ENCODE data around the gene WDR48. TPM values are rescaled to one million over a fixed set of nuclear protein-coding genes. Genes with fewer than 3 reads are reported as not detected.
A peak's percentile ranks its signal among the peaks of the same experiment; 100 is the strongest.
"Not testable (repeated sequence)": the region's sequence is repeated elsewhere in the genome, so short reads cannot be mapped to it uniquely, and the experiment has no call there.

The WDR48 gene
- 100 to 1,000 TPM in 2 of 4 donors, 10 to 100 TPM in 2; 79.7 to 104 (median 100) TPM for polyA plus RNA-seq (ENCODE audit: insufficient read length in 4 of 4)

DNA sequence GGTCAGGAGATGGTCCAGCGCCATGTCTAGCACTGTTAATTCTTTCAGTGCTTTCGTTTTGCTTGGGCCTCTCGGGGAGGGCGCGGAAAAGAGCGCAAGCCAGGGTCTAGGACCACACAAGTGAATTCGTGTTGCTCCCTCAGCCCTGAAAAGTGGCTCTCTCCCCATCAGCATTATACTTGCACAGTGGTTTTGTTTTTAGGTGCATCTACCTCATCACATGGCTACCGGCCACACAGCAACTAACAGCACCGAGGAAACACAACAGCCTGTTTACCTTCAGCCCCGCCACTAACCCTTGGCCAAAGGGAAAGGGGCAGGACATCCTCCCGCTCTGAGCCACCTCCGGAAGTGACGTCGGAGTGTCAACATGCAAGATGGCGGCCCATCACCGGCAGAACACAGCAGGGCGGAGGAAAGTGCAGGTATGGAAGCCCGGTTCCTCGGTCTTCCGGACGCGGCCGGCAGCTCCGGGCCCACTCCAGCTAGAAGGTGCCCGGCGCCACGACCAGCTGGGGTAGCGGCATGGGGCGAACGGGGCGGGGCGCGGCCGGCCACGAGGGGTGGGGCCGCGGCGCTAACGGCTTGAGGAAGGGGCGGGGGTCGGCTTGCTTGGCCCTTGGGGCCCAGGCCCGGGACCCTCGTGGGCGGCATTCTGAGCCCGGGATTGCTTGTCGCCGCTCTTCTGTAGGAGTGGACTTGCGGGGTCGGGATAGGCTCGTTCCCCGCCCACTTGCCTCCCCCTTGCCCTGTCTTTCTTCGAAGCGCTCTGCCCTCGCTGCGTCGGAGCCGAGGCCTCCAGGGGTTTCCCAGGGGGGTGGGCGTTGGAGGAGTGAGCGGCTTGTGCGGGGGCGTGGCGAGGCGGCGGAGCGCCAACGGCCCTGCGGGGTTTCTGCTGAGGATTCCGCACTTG lies at the start of gene WDR48, which contains the start of gene SCN11A:
Gene WDR48, plus strand, starts transcription at position 368 of the 913 bp plus-strand sequence. Its CDS starts 10 bp downstream, at position 378.
Gene SCN11A, minus strand, starts transcription at position 296 of the 913 bp plus-strand sequence. CDS start 101,582 bp downstream, outside the sequence.
- peak; percentile 94 to 96 (median 95) for DNase-seq (ENCODE audit: low read depth in 4 of 4, low spot score in 3 of 4)

DNA sequence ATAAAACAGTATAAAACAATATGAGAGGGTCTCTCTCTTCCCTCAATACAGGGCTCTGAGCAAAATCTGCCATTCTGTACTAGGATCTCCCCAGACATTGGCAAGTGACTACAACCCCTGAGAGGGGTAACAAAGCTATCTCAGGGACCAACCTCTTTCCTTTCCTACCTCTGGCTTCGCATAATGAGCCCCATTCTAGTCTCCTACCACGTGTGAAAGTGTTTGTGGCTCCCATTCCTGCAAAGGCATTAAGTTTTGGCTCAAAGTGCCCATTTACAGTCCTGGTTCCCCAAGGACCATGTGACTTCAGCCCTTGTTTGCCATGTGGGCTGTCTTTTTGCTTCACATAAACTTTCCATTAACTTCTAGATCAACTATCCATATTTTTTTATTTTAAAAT lies 46.5 kb upstream of the WDR48 start:
- DNase-seq (ENCODE audit: low read depth in 4 of 4, low spot score in 3 of 4) = no peak

GRCh38 chr3:39011191-39011736 lies 40.6 kb upstream of the WDR48 start:
- no peak for DNase-seq (ENCODE audit: low read depth in 4 of 4, low spot score in 3 of 4)

- DNase-seq (ENCODE audit: low read depth in 4 of 4, low spot score in 3 of 4) = no peak
Measured at GRCh38 chr3:39013289-39013688, 38.5 kb upstream of the WDR48 start.

GRCh38 chr3:39013921-39014509 lies 37.8 kb upstream of the WDR48 start:
- no peak for DNase-seq (ENCODE audit: low read depth in 4 of 4, low spot score in 3 of 4)

DNA sequence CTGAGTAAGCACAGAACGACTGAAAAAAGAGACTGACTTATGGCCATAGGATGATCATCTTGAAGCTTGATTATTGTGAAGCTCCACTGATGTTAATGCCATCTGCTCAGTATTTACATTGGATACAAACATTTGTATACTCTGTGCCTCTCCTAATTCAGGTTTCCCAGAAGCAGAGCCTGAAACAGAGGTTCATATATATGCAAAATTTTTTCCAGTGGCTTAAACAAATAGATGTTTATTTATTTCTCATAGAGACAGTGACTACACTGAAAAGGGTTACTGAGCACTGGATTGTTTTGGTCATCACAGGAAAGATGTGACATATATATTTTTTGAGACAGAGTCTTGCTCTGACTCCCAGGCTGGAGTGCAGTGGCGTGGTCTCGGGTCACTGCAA lies 36.4 kb upstream of the WDR48 start:
- no peak for DNase-seq (ENCODE audit: low read depth in 4 of 4, low spot score in 3 of 4)

GRCh38 chr3:39019299-39019698 lies 32.5 kb upstream of the WDR48 start:
- no peak for DNase-seq (ENCODE audit: low read depth in 4 of 4, low spot score in 3 of 4)

- no peak for DNase-seq (ENCODE audit: low read depth in 4 of 4, low spot score in 3 of 4)
Measured at GRCh38 chr3:39021029-39021428, 30.8 kb upstream of the WDR48 start.

GRCh38 chr3:39021465-39022285 lies 30.1 kb upstream of the WDR48 start:
- no peak for DNase-seq (ENCODE audit: low read depth in 4 of 4, low spot score in 3 of 4)

- no peak for DNase-seq (ENCODE audit: low read depth in 4 of 4, low spot score in 3 of 4)
Measured at GRCh38 chr3:39022286-39022630, 29.6 kb upstream of the WDR48 start.

DNA sequence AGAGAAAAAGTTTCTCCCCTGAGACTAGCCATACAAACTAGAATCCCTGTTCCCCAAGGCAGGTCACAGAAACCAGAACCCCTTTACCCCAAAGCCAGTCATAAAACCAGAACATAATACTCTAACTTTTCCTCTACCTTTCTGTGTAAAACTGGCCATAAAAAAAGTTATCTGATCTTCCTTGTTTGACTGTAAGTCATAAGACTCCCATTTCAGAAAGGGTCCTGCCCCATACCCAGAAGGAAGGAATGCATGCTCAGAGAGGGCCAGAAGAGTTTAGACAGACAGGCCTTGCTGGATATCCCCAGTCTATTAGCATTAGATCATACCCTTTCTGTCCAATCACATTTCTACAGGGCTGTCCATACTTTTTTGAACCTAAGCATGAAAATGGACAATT lies 27.3 kb upstream of the WDR48 start:
- no peak for DNase-seq (ENCODE audit: low read depth in 4 of 4, low spot score in 3 of 4)

DNA sequence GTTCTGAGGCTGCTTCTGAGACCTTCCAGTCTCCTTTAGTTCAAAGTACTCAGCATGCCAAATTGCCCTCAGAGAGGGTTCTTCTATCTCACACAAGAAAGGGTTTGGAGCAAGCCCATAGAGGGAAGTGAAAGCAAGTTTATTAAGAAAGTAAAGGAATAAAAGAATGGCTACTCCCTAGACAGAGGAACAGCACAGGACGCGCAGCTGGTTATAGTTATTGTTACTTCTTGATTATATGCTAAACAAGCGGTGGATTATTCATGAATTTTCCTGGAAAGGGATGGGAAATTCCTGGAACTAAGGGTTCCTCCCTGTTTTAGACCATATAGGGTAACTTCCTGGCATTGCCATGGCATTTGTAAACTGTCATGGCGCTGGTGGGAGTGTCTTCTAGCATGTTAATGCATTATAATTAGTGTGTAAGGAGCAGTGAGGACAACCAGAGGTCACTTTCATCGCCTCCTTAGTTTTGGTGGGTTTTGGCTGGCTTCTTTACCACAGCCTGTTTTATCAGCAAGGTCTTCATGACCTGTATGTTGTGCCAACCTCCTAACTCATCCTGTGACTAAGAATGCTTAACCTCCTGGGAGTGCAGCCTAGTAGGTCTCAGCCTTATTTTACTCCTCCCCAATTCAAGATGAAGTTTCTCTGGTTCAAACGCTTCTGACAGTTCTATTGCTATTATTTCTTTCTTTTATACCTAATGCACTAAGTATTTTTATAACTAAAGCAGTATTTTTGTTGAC lies 26.4 kb upstream of the WDR48 start:
- DNase-seq (ENCODE audit: low read depth in 4 of 4, low spot score in 3 of 4) = no peak

- DNase-seq (ENCODE audit: low read depth in 4 of 4, low spot score in 3 of 4) = no peak
Measured at GRCh38 chr3:39028546-39028945, 23.3 kb upstream of the WDR48 start.

- no peak for DNase-seq (ENCODE audit: low read depth in 4 of 4, low spot score in 3 of 4)
Measured at GRCh38 chr3:39029556-39029955, 22.3 kb upstream of the WDR48 start.

DNA sequence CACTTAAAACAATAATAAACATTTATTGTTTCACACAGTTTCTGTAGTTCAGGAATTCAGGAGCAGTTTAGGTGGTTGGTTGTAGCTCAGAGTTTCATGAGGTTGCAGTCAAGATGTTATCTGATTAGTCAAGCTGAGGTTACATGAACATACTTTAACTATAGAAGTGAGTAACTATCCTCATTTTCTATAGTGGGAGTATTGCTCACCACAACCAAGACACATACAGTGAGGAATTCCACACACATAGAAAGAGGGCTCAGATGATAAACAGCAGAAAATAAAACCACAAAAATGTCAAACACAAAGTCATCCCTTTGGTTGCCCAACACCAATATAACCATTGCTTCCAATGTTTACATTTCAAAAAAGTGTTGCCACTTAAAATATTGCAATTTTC lies 13.7 kb upstream of the WDR48 start:
- no peak for DNase-seq (ENCODE audit: low read depth in 4 of 4, low spot score in 3 of 4)

- DNase-seq (ENCODE audit: low read depth in 4 of 4, low spot score in 3 of 4) = no peak
Measured at GRCh38 chr3:39050029-39050428, 1.8 kb upstream of the WDR48 start.

DNA sequence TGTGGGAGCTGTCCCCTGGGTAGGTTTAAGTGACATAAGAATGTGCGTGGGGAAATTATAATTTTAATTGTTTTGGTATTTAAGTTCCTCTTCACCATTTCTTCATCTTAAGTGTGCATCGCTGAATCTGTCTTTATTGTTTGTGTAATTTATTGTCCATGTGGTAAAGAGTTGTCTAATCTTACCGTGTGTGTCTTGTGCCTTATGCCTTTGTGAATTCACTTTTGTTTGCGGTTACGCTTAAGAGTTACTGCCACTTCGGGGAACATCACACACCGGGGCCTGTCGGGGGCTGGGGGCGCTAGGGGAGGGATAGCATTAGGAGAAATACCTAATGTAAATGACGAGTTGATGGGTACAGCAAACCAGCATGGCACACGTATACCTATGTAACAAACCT lies 767 bp downstream of the WDR48 start:
- peak in 1 of 4 donors; percentile 20 for DNase-seq (ENCODE audit: low read depth in 4 of 4, low spot score in 3 of 4)

DNA sequence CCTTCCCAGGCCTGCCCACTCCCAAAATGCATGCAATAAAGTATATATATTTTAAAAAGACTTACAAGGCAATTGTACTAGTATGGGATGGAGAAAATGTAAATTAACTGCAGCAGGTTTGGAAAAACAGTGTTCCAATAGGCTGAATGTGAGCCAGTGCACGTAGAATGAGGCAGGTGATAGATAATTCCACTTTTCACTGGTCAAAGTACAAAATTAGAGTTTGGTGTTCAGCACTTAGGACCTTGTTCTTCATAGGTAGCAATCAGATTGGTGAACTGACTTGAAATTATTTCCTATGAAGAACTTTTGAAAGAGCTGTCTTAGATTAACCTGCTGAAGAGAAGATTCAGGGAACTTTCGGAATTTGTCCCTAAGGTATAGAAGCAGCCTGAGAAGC lies 1.9 kb downstream of the WDR48 start:
- no peak for DNase-seq (ENCODE audit: low read depth in 4 of 4, low spot score in 3 of 4)

- DNase-seq (ENCODE audit: low read depth in 4 of 4, low spot score in 3 of 4) = no peak
Measured at GRCh38 chr3:39056151-39056550, 4.3 kb downstream of the WDR48 start.

- DNase-seq (ENCODE audit: low read depth in 4 of 4, low spot score in 3 of 4) = not testable (repeated sequence)
Measured at GRCh38 chr3:39061228-39061627, 9.4 kb downstream of the WDR48 start.

All from right renal pelvis (tissue), 4 donors.